ENCODE results near the gene SBF1.
"Not testable (repeated sequence)": the region's sequence is repeated elsewhere in the genome, so short reads cannot be mapped to it uniquely, and the experiment has no call there.

The SBF1 gene

GRCh38 chr22:50474710-50475651, at the start of gene SBF1:
Gene SBF1, minus strand, starts transcription at chr22:50475035. Its CDS starts 195 bp downstream, at chr22:50474840.
- DNase-seq (ENCODE audit: low read depth in 1 of 2, low spot score in 1 of 2), result peak; percentile 81 to 83

GRCh38 chr22:50523806-50524675, 49.2 kb upstream of the SBF1 start:
- no peak for DNase-seq (ENCODE audit: low read depth in 1 of 2, low spot score in 1 of 2)

GRCh38 chr22:50523458-50523805, 48.6 kb upstream of the SBF1 start:
- DNase-seq (ENCODE audit: low read depth in 1 of 2, low spot score in 1 of 2), result no peak

GRCh38 chr22:50522806-50523438, 48.1 kb upstream of the SBF1 start:
- DNase-seq (ENCODE audit: low read depth in 1 of 2, low spot score in 1 of 2), result no peak

- DNase-seq (ENCODE audit: low read depth in 1 of 2, low spot score in 1 of 2), result no peak
Observed at GRCh38 chr22:50522208-50522805, 47.5 kb upstream of the SBF1 start.

GRCh38 chr22:50521710-50522109, 46.9 kb upstream of the SBF1 start:
- DNase-seq (ENCODE audit: low read depth in 1 of 2, low spot score in 1 of 2), result no peak

GRCh38 chr22:50520826-50521453, 46.1 kb upstream of the SBF1 start:
- DNase-seq (ENCODE audit: low read depth in 1 of 2, low spot score in 1 of 2), result no peak

GRCh38 chr22:50520184-50520583, 45.3 kb upstream of the SBF1 start:
- not testable (repeated sequence) for DNase-seq (ENCODE audit: low read depth in 1 of 2, low spot score in 1 of 2)

- DNase-seq (ENCODE audit: low read depth in 1 of 2, low spot score in 1 of 2), result no peak
Observed at GRCh38 chr22:50519151-50519550, 44.3 kb upstream of the SBF1 start.

- DNase-seq (ENCODE audit: low read depth in 1 of 2, low spot score in 1 of 2), result no peak
Observed at GRCh38 chr22:50518606-50519005, 43.8 kb upstream of the SBF1 start.

- DNase-seq (ENCODE audit: low read depth in 1 of 2, low spot score in 1 of 2), result no peak
Observed at GRCh38 chr22:50517495-50518260, 42.8 kb upstream of the SBF1 start.

- DNase-seq (ENCODE audit: low read depth in 1 of 2, low spot score in 1 of 2), result no peak
Observed at GRCh38 chr22:50516891-50517290, 42.1 kb upstream of the SBF1 start.

- DNase-seq (ENCODE audit: low read depth in 1 of 2, low spot score in 1 of 2), result no peak
Observed at GRCh38 chr22:50516068-50516467, 41.2 kb upstream of the SBF1 start.

GRCh38 chr22:50513175-50513574, 38.3 kb upstream of the SBF1 start:
- no peak for DNase-seq (ENCODE audit: low read depth in 1 of 2, low spot score in 1 of 2)

GRCh38 chr22:50508897-50509296, 34.1 kb upstream of the SBF1 start:
- DNase-seq (ENCODE audit: low read depth in 1 of 2, low spot score in 1 of 2), result no peak

- DNase-seq (ENCODE audit: low read depth in 1 of 2, low spot score in 1 of 2), result peak in 1 of 2 donors; percentile 97
Observed at GRCh38 chr22:50507991-50508884, 33.4 kb upstream of the SBF1 start, which contains the start of gene NCAPH2. Gene NCAPH2, plus strand, starts transcription at chr22:50508224. Its CDS starts 114 bp downstream, at chr22:50508338.

GRCh38 chr22:50507421-50507990, 32.7 kb upstream of the SBF1 start, which contains the start of gene LMF2:
Gene LMF2, minus strand, starts transcription at chr22:50507702. Its CDS starts 27 bp downstream, at chr22:50507675.
- peak; percentile 94 to 95 for DNase-seq (ENCODE audit: low read depth in 1 of 2, low spot score in 1 of 2)

Data from stimulated activated CD4-positive, alpha-beta T cell treated with anti-CD3 and anti-CD28 coated beads, Interleukin-15, amount 100 ng/mL, for 1 hour (primary cell).